Muscle of leg (tissue), 11 donors: ENCODE data around the gene SLC34A3. TPM values are rescaled to one million over a fixed set of nuclear protein-coding genes. Genes with fewer than 3 reads are reported as not detected.
A peak's percentile ranks its signal among the peaks of the same experiment; 100 is the strongest.

Experiments
- DNase-seq: peaks from one replicate; pipeline ENCODE4 v3.0.0; 2013
- H3K27ac ChIP-seq: one replicate; pipeline ENCODE4 v1.5.1; 2013; ENCODE audit warnings: mild to moderate bottlenecking, low read length, control low read depth
- H3K27me3 ChIP-seq: one replicate; pipeline ENCODE4 v1.6.1; 2013; ENCODE audit warnings: low read length; ENCODE audit not compliant: control insufficient read depth, insufficient read depth
- H3K36me3 ChIP-seq: one replicate; pipeline ENCODE4 v1.6.1; 2013; ENCODE audit warnings: low read length; ENCODE audit not compliant: control insufficient read depth, insufficient read depth
- H3K4me1 ChIP-seq: one replicate; pipeline ENCODE4 v1.6.1; 2013; ENCODE audit warnings: low read length; ENCODE audit not compliant: control insufficient read depth, insufficient read depth
- H3K4me3 ChIP-seq: one replicate; pipeline ENCODE4 v1.5.1; 2013; ENCODE audit warnings: low read length, control low read depth
- H3K9me3 ChIP-seq: replicated peaks from 2 replicates; pipeline ENCODE4 v1.6.1; 2013; ENCODE audit warnings: low read depth, low read length; ENCODE audit not compliant: control insufficient read depth
- WGBS: methylation state at CpG from one replicate; pipeline ENCODE4 v1.1.5; 2013; ENCODE audit warnings: missing lambda C conversion rate; ENCODE audit not compliant: insufficient coverage; 5-methylcytosine and 5-hydroxymethylcytosine counted together
- polyA plus RNA-seq, 8 donors: library from polyadenylated mRNA; unstranded; fragments of 120-200 nt; gene quantifications; one replicate each; pipeline versions ENCODE4 v1.2.1 to v1.2.3, GENCODE V29; 2013; ENCODE audit warnings: inconsistent platforms in 1 of 8, low replicate concordance in 1 of 8; ENCODE audit not compliant: insufficient read length in 8 of 8, insufficient read depth in 1 of 8
- total RNA-seq: library from RNA; stranded (reverse); fragments of 120-200 nt; gene quantifications from one replicate; pipeline ENCODE4 v1.2.4, GENCODE V29; 2013

The SLC34A3 gene
- total and polyA plus RNA-seq, 9 donors, result 0.04 to 3.6 (median 1.3) TPM

GRCh38 chr9:137205126-137206069 is 25.3 kb upstream of the SLC34A3 start, which contains the start of the genes NDOR1 and TMEM203:
TSS of gene NDOR1 (plus strand) at chr9:137205700. CDS start at chr9:137205778, 78 bp downstream.
TSS of gene TMEM203 (minus strand) at chr9:137205648. CDS start at chr9:137205414, 234 bp downstream.
- under 1% methylated on average over 97 of the region's 98 CpGs for WGBS
- DNase-seq, result peak; percentile 95
- Histone ChIP-seq H3K4me1 (peaks cover 40% of the 10 kb centered on the region), H3K36me3 (peaks cover 14% of the 10 kb centered on the region), H3K4me3 (peak within 1 kb of the TSS; percentile 94), H3K27me3 (no peaks in the 10 kb centered on the region), H3K9me3 (no peaks in the 10 kb centered on the region), H3K27ac (peak within 1 kb of the TSS; percentile 29)

- no peak overlapping the region for H3K27ac ChIP-seq
- no peaks in the 10 kb centered on the region for H3K27me3 ChIP-seq
- no peak for DNase-seq
- H3K4me3 ChIP-seq, result no peak overlapping the region
- no peaks in the 10 kb centered on the region for H3K9me3 ChIP-seq
- peaks cover 32% of the 10 kb centered on the region for H3K4me1 ChIP-seq
- peaks cover 14% of the 10 kb centered on the region for H3K36me3 ChIP-seq
- 94% methylated on average over 6 of the region's 7 CpGs for WGBS
Observed at GRCh38 chr9:137206602-137207001, 24.1 kb upstream of the SLC34A3 start.

GRCh38 chr9:137211532-137211931 is 19.2 kb upstream of the SLC34A3 start:
- no peak overlapping the region for H3K4me3 ChIP-seq
- H3K36me3 ChIP-seq, result peaks cover 31% of the 10 kb centered on the region
- no peaks in the 10 kb centered on the region for H3K9me3 ChIP-seq
- 84% methylated on average over 13 of the region's 13 CpGs for WGBS
- peaks cover 4% of the 10 kb centered on the region for H3K4me1 ChIP-seq
- H3K27ac ChIP-seq, result no peak overlapping the region
- DNase-seq, result no peak
- no peaks in the 10 kb centered on the region for H3K27me3 ChIP-seq

- Histone ChIP-seq H3K4me1 (peaks cover 4% of the 10 kb centered on the region), H3K4me3 (no peak overlapping the region), H3K36me3 (peaks cover 31% of the 10 kb centered on the region), H3K9me3 (no peaks in the 10 kb centered on the region), H3K27ac (no peak overlapping the region), H3K27me3 (no peaks in the 10 kb centered on the region)
- no peak for DNase-seq
- 86% methylated on average over 20 of the region's 21 CpGs for WGBS
Observed at GRCh38 chr9:137212520-137212919, 18.2 kb upstream of the SLC34A3 start.

GRCh38 chr9:137213160-137214060 is 17.3 kb upstream of the SLC34A3 start:
- H3K27me3 ChIP-seq, result no peaks in the 10 kb centered on the region
- no peak overlapping the region for H3K4me3 ChIP-seq
- H3K36me3 ChIP-seq, result peaks cover 31% of the 10 kb centered on the region
- no peak overlapping the region for H3K27ac ChIP-seq
- peaks cover 4% of the 10 kb centered on the region for H3K4me1 ChIP-seq
- 82% methylated on average over 49 of the region's 49 CpGs for WGBS
- no peak for DNase-seq
- no peaks in the 10 kb centered on the region for H3K9me3 ChIP-seq

GRCh38 chr9:137214620-137215019 is 16.1 kb upstream of the SLC34A3 start:
- DNase-seq, result no peak
- peaks cover 4% of the 10 kb centered on the region for H3K4me1 ChIP-seq
- no peak overlapping the region for H3K4me3 ChIP-seq
- H3K27me3 ChIP-seq, result no peaks in the 10 kb centered on the region
- WGBS, result 89% methylated on average over 15 of the region's 19 CpGs
- H3K27ac ChIP-seq, result no peak overlapping the region
- H3K36me3 ChIP-seq, result peaks cover 25% of the 10 kb centered on the region
- no peaks in the 10 kb centered on the region for H3K9me3 ChIP-seq

- H3K27me3 ChIP-seq, result no peaks in the 10 kb centered on the region
- no peak overlapping the region for H3K4me3 ChIP-seq
- H3K27ac ChIP-seq, result no peak overlapping the region
- peaks cover 22% of the 10 kb centered on the region for H3K36me3 ChIP-seq
- no peaks in the 10 kb centered on the region for H3K9me3 ChIP-seq
- peaks cover 6% of the 10 kb centered on the region for H3K4me1 ChIP-seq
- DNase-seq, result no peak
- 91% methylated on average over 20 of the region's 22 CpGs for WGBS
Observed at GRCh38 chr9:137215196-137215986, 15.3 kb upstream of the SLC34A3 start.

- DNase-seq, result no peak
- H3K4me1 ChIP-seq, result peaks cover 6% of the 10 kb centered on the region
- WGBS, result 88% methylated on average over 30 of the region's 30 CpGs
- H3K27me3 ChIP-seq, result no peaks in the 10 kb centered on the region
- H3K36me3 ChIP-seq, result peaks cover 22% of the 10 kb centered on the region
- H3K9me3 ChIP-seq, result no peaks in the 10 kb centered on the region
- H3K27ac ChIP-seq, result no peak overlapping the region
- no peak overlapping the region for H3K4me3 ChIP-seq
Observed at GRCh38 chr9:137216188-137216965, 14.3 kb upstream of the SLC34A3 start.
